CD4-positive, alpha-beta T cell (primary cell): ENCODE data around the gene TMEM129. TPM values are rescaled to one million over a fixed set of nuclear protein-coding genes. Genes with fewer than 3 reads are reported as not detected.

Source experiments
- ATAC-seq: fragments of 200-7000 bp; cut with Tn5 transposase; one replicate; pipeline ENCODE4 v1.10.0; 2022; ENCODE audit warnings: mild to moderate bottlenecking; ENCODE audit not compliant: poor library complexity
- CTCF ChIA-PET: fragments of 350-600 bp; sonication (Branson Sonifier 250); formaldehyde crosslinking; loops from one replicate; lab custom pipeline; 2021; ENCODE audit warnings: antibody characterized with exemption, inconsistent platforms; lab: Charles Lee
- POLR2A ChIA-PET: fragments of 350-600 bp; sonication (Branson Sonifier 250); formaldehyde crosslinking; loops from one replicate; lab custom pipeline; 2021; ENCODE audit warnings: antibody characterized with exemption, inconsistent platforms; lab: Charles Lee
- DNase-seq, 14 experiments: peaks; one replicate each; pipeline ENCODE4 v3.0.0-alpha.2; 2013 to 2020; ENCODE audit warnings: mixed read lengths in 2 of 14
- H3K27ac ChIP-seq, 2 donors: one replicate each; pipeline versions ENCODE4 v1.5.1 to v1.7.0; 2013; ENCODE audit warnings: low read length in 2 of 2, low read depth in 1 of 2, mild to moderate bottlenecking in 1 of 2
- H3K27me3 ChIP-seq, 2 experiments: 1 replicate in 1 of 2; 2 replicates in 1 of 2; pipeline versions ENCODE4 v1.6.1 to v1.7.0; 2013; ENCODE audit warnings: low read length in 2 of 2, control low read depth in 1 of 2, mild to moderate bottlenecking in 1 of 2, moderate library complexity in 1 of 2; ENCODE audit not compliant: insufficient read depth in 2 of 2, control insufficient read depth in 1 of 2
- H3K36me3 ChIP-seq: one replicate; pipeline ENCODE4 v1.6.1; 2013; ENCODE audit warnings: low read length, control low read depth; ENCODE audit not compliant: insufficient read depth
- H3K4me1 ChIP-seq: one replicate; pipeline ENCODE4 v1.6.1; 2013; ENCODE audit warnings: low read length, control low read depth; ENCODE audit not compliant: insufficient read depth
- H3K4me3 ChIP-seq: one replicate; pipeline ENCODE4 v1.5.1; 2013; ENCODE audit warnings: mild to moderate bottlenecking, low read length, moderate library complexity
- H3K9me3 ChIP-seq, 2 experiments: 1 replicate in 1 of 2; 2 replicates in 1 of 2; pipeline versions ENCODE4 v1.6.1 to v1.7.0; 2013; ENCODE audit warnings: low read length in 2 of 2, mild to moderate bottlenecking in 2 of 2, control low read depth in 1 of 2, moderate library complexity in 1 of 2; ENCODE audit not compliant: control insufficient read depth in 1 of 2, insufficient read depth in 1 of 2
- H3K27ac Mint-ChIP-seq: one replicate; pipeline ENCODE4 v1.8.0; 2020; ENCODE audit warnings: mixed read lengths
- H3K27me3 Mint-ChIP-seq: one replicate; pipeline ENCODE4 v1.8.0; 2021; ENCODE audit warnings: mixed read lengths
- H3K36me3 Mint-ChIP-seq: one replicate; pipeline ENCODE4 v1.8.0; 2021; ENCODE audit warnings: low read depth, mixed read lengths
- H3K4me1 Mint-ChIP-seq: one replicate; pipeline ENCODE4 v1.8.0; 2021; ENCODE audit warnings: low read depth, mixed read lengths
- H3K4me3 Mint-ChIP-seq: one replicate; pipeline ENCODE4 v1.8.0; 2020; ENCODE audit warnings: mild to moderate bottlenecking, mixed read lengths
- H3K9me3 Mint-ChIP-seq: one replicate; pipeline ENCODE4 v1.8.0; 2020; ENCODE audit warnings: mixed read lengths
- CTCF ChIP-seq: fragments of 200-600 bp; IDR thresholded peaks from one replicate; pipeline ENCODE4 v1.8.0; 2022; ENCODE audit warnings: antibody characterized with exemption, mild to moderate bottlenecking
- intact Hi-C, 2 experiments: fragments of 100-400 bp; cut with DNase I in 1 of 2; cut with micrococcal nuclease in 1 of 2; formaldehyde crosslinking; loops; one replicate each; pipeline versions ENCODE4 v1.15.1 to v1.9.0; 2023 to 2025; cut with DNase I, micrococcal nuclease
- total RNA-seq, 174 experiments: library from RNA in 2 of 174; stranded (reverse) in 2 of 174; gene quantifications; one replicate each; pipeline ENCODE4 v1.2.3 and lab custom pipeline; 2021 to 2026

The TMEM129 gene
- total RNA-seq, 2 experiments from 2014 or later: 17.2 to 17.6 TPM

- H3K36me3 Mint-ChIP-seq: no peaks in the 10 kb centered on the region
- DNase-seq: no peak
- H3K27ac Mint-ChIP-seq: no peak overlapping the region
- H3K4me3 Mint-ChIP-seq: no peak overlapping the region
- Histone ChIP-seq H3K27ac (no peak overlapping the region), H3K27me3 (no peaks in the 10 kb centered on the region), H3K36me3 (no peaks in the 10 kb centered on the region), H3K4me3 (no peak overlapping the region), H3K9me3 (peaks cover 0 to 7% of the 10 kb centered on the region in 2 experiments), H3K4me1 (peaks cover 14% of the 10 kb centered on the region)
- ChIA-PET CTCF (no interaction called here), POLR2A (no interaction called here)
- no peaks in the 10 kb centered on the region for H3K4me1 Mint-ChIP-seq
- H3K27me3 Mint-ChIP-seq: peaks cover 3% of the 10 kb centered on the region
- no peaks in the 10 kb centered on the region for H3K9me3 Mint-ChIP-seq
- TF ChIP-seq CTCF: no peak
- ATAC-seq: no peak
- intact Hi-C loops: no loop called here
Observed at GRCh38 chr4:1757836-1758235, 36.7 kb upstream of the TMEM129 start.

- Histone ChIP-seq H3K4me3 (no peak overlapping the region), H3K36me3 (no peaks in the 10 kb centered on the region), H3K4me1 (peaks cover 21% of the 10 kb centered on the region), H3K27me3 (no peaks in the 10 kb centered on the region), H3K27ac (no peak overlapping the region), H3K9me3 (peaks cover 0 to under 1% of the 10 kb centered on the region in 2 experiments)
- no peak for DNase-seq
- Mint-ChIP-seq H3K4me1 (no peaks in the 10 kb centered on the region), H3K4me3 (no peak overlapping the region), H3K27me3 (no peaks in the 10 kb centered on the region), H3K9me3 (no peaks in the 10 kb centered on the region), H3K27ac (no peak overlapping the region), H3K36me3 (no peaks in the 10 kb centered on the region)
- CTCF ChIA-PET: no interaction called here
- intact Hi-C loops: no loop called here
- no peak for TF ChIP-seq CTCF
- ATAC-seq: no peak
- POLR2A ChIA-PET: no interaction called here
Observed at GRCh38 chr4:1756893-1757779, 36.0 kb upstream of the TMEM129 start.

GRCh38 chr4:1756079-1756478 lies 35.0 kb upstream of the TMEM129 start:
- Histone ChIP-seq H3K4me1 (peaks cover 25% of the 10 kb centered on the region), H3K4me3 (no peak overlapping the region), H3K9me3 (no peaks in the 10 kb centered on the region), H3K27me3 (no peaks in the 10 kb centered on the region), H3K27ac (no peak overlapping the region), H3K36me3 (no peaks in the 10 kb centered on the region)
- DNase-seq (no peak), ATAC-seq (no peak)
- no peak for TF ChIP-seq CTCF
- POLR2A ChIA-PET: no interaction called here
- Mint-ChIP-seq H3K9me3 (no peaks in the 10 kb centered on the region), H3K27ac (no peak overlapping the region), H3K4me3 (no peak overlapping the region), H3K4me1 (no peaks in the 10 kb centered on the region), H3K36me3 (no peaks in the 10 kb centered on the region), H3K27me3 (no peaks in the 10 kb centered on the region)
- CTCF ChIA-PET: no interaction called here
- intact Hi-C loops: no loop called here
